ENCODE results near the gene CKAP4. TPM values are rescaled to one million over a fixed set of nuclear protein-coding genes. Genes with fewer than 3 reads are reported as not detected.

The CKAP4 gene
- total and polyA plus RNA-seq, 10 donors = 4.5 to 63.0 (median 29.8) TPM

GRCh38 chr12:106254724-106255123 lies 6.9 kb upstream of the CKAP4 start:
- intact Hi-C loops (cut with DNase I; ENCODE audit: low total_unique reads) = no loop called here
- Histone ChIP-seq H3K27me3 (replicated peaks in 1 of 7) (no peaks in the 10 kb centered on the region), H3K36me3 (no peaks in the 10 kb centered on the region), H3K27ac (no peak overlapping the region), H3K4me1 (peaks cover 0 to 20% (median 8%) of the 10 kb centered on the region in 6 donors), H3K9me3 (no peaks in the 10 kb centered on the region), H3K4me3 (no peak overlapping the region)
- DNase-seq = no peak
- TF ChIP-seq POLR2AphosphoS5 (IDR thresholded peaks at IDR 0.05) (no peak), POLR2A (IDR thresholded peaks at IDR 0.05) (no peak)
- TF ChIP-seq, protein P1, sequence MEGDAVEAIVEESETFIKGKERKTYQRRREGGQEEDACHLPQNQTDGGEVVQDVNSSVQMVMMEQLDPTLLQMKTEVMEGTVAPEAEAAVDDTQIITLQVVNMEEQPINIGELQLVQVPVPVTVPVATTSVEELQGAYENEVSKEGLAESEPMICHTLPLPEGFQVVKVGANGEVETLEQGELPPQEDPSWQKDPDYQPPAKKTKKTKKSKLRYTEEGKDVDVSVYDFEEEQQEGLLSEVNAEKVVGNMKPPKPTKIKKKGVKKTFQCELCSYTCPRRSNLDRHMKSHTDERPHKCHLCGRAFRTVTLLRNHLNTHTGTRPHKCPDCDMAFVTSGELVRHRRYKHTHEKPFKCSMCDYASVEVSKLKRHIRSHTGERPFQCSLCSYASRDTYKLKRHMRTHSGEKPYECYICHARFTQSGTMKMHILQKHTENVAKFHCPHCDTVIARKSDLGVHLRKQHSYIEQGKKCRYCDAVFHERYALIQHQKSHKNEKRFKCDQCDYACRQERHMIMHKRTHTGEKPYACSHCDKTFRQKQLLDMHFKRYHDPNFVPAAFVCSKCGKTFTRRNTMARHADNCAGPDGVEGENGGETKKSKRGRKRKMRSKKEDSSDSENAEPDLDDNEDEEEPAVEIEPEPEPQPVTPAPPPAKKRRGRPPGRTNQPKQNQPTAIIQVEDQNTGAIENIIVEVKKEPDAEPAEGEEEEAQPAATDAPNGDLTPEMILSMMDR (IDR thresholded peaks at IDR 0.05 in 8 of 11, conservative IDR thresholded peaks at IDR 0.05 in 3 of 11) = no peak
- 92 to 96% (median 95%) methylated on average over 3 of the region's 3 CpGs for WGBS, 5 donors

DNA sequence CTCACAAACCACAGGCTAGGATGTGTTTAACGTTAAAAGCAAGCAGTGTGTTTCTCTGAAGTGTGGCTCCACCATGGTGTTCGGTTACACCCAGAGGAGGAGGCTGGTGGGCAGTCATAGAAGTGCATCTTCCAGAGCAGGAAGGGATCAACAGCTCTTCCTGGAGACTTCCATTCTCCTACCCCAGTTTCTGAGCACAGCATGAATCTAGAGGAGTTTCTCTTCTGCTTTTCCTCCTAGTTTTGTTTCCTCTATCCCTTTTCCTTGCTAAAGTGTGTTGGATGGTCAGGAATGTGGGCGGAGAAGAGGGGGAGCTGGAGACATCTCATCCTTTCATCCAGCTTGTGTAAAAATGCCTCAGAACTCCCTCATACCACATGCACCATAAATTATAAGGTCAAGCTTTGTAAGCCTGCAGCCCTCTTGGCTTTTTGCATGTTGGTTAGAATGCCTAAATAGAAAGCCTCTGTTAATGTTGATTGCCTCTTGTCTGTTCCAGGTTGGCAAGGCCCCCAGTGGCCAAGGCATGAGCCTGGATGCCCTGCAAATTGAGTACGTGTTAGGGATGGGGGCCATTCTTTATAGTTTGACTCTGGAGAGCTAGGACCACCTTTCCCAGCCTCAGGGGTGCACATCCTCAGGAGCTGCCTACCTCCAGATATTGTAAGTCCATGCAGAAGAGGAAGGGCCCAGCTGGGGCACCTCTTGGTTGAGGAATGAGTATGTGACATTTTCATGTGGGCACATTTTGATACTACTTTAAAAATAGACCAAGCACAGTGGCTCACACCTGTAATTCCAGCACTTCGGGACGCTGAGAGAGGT lies 4.0 kb upstream of the CKAP4 start:
- intact Hi-C loops (cut with DNase I; ENCODE audit: low total_unique reads) = no loop called here
- TF ChIP-seq POLR2A (IDR thresholded peaks at IDR 0.05) = no peak
- TF ChIP-seq, protein P1 (IDR thresholded peaks at IDR 0.05 in 8 of 11, conservative IDR thresholded peaks at IDR 0.05 in 3 of 11) = no peak
- H3K4me3 ChIP-seq = no peak overlapping the region
- H3K9me3 ChIP-seq = no peaks in the 10 kb centered on the region
- peak overlapping the region in 4 of 8 donors; percentile 22 to 37 (median 28) for H3K27ac ChIP-seq
- H3K27me3 ChIP-seq (replicated peaks in 1 of 7) = peaks cover 0 to 9% (median 0%) of the 10 kb centered on the region in 7 donors
- DNase-seq = no peak
- H3K4me1 ChIP-seq = peaks cover 13 to 41% (median 25%) of the 10 kb centered on the region in 6 donors
- H3K36me3 ChIP-seq = no peaks in the 10 kb centered on the region
- 67 to 83% (median 79%) methylated on average over 6 of the region's 6 CpGs for WGBS, 5 donors

DNA sequence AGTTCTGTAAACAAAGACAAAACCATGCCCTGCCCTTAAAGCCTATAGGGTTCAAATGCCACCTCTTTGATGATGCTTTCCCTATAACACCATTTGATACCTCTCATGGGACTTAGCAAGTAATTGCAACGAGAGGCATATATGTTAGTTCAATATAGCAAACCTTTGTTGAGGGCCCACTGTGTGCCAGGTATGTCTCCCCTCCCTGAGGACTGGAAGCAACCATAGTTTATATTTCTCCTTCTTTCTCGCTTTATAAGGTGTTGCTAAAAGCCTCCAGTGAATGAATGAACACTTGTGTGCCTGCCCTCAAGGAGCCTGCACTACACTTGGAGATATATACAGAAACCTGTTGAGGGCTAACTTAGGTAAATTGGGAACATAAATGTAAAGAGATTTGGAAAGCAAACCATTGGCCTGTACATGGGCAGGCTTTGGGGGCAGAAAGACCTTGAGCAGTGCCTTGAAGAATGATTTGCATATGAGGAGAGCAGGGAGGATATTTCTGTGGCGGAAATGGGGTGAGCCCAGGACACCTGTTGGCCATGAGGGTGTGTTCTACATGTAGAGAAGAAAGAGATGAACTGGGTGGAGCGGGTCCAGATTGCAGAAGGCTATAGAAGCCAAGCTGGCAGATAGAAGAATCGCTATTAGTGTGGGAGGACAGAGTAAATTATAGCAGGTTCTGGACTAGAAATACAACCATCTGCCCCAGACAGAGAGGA lies 1.8 kb upstream of the CKAP4 start:
- no peak for DNase-seq
- H3K9me3 ChIP-seq = no peaks in the 10 kb centered on the region
- 55 to 79% (median 69%) methylated on average over 5 of the region's 5 CpGs for WGBS, 5 donors
- H3K36me3 ChIP-seq = no peaks in the 10 kb centered on the region
- intact Hi-C loops (cut with DNase I; ENCODE audit: low total_unique reads) = no loop called here
- TF ChIP-seq, protein P1 (IDR thresholded peaks at IDR 0.05 in 8 of 11, conservative IDR thresholded peaks at IDR 0.05 in 3 of 11) = no peak
- no peak for TF ChIP-seq POLR2AphosphoS5 (IDR thresholded peaks at IDR 0.05)
- TF ChIP-seq POLR2A (IDR thresholded peaks at IDR 0.05) = no peak
- H3K27me3 ChIP-seq (replicated peaks in 1 of 7) = peaks cover 0 to 25% (median 0%) of the 10 kb centered on the region in 7 donors
- peak overlapping the region in 2 of 8 donors; percentile 59 to 87 for H3K4me3 ChIP-seq
- peaks cover 18 to 64% (median 45%) of the 10 kb centered on the region in 6 donors for H3K4me1 ChIP-seq
- peak overlapping the region; percentile 90 to 100 (median 98) for H3K27ac ChIP-seq

Measured in spleen (tissue), 11 donors.